ENCODE data around the gene ACAA1. TPM values are rescaled to one million over a fixed set of nuclear protein-coding genes. Genes with fewer than 3 reads are reported as not detected.

Gene ACAA1
- total and polyA plus RNA-seq, 2 of the 4 experiments (the other 2 are of a cell fraction): 30.8 to 62.4 TPM

- DNase-seq (no peak), ATAC-seq (ENCODE audit: low read depth) (no peak)
- no peak overlapping the region for H2AK9ac ChIP-seq (replicated peaks; ENCODE audit: low read depth, low read length, poor library complexity)
- CTCF ChIA-PET: no interaction called here
- H3K79me1 ChIP-seq (ENCODE audit: low read depth in 1 of 2, low read length in 2 of 2): peaks cover 27 to 54% of the 10 kb centered on the region in 2 experiments
- 95% methylated on average over 4 of the region's 13 CpGs; no CpG with 5 or more reads in 1 of the 2 experiments for WGBS, 2 experiments (ENCODE audit: extremely low coverage in 2 of 2, insufficient read length in 1 of 2)
- dilution Hi-C loops (cut with HindIII; ENCODE audit: low sequenced_read_pairs, unreplicated experiment): no loop called here
- H3K9me3 ChIP-seq (ENCODE audit: control insufficient read depth, insufficient read depth, low read length): no peaks in the 10 kb centered on the region
- H3K14ac ChIP-seq (replicated peaks; ENCODE audit: low read depth, low read length): no peak overlapping the region
- no peak overlapping the region for H3K56ac ChIP-seq (ENCODE audit: extremely low read depth, insufficient read depth, low read length)
- peaks cover 19% of the 10 kb centered on the region for H3K36me3 ChIP-seq (ENCODE audit: control insufficient read depth, insufficient read depth, low read length)
- intact Hi-C loops (cut with micrococcal nuclease): no loop called here
- H2AFZ ChIP-seq (replicated peaks; ENCODE audit: low read length, poor library complexity): no peak overlapping the region
- no peak overlapping the region for H4K91ac ChIP-seq (ENCODE audit: insufficient read depth, low read depth, low read length)
- H2BK20ac ChIP-seq (ENCODE audit: low read depth, low read length): no peak overlapping the region
- no peak overlapping the region for H3K18ac ChIP-seq (ENCODE audit: low read depth, low read length)
- H3K9me1 ChIP-seq (ENCODE audit: insufficient read depth, low read length): peaks cover 24% of the 10 kb centered on the region
- no peak overlapping the region for H3K4me3 ChIP-seq (ENCODE audit: insufficient read depth, low read depth, low read length)
- H3K9ac ChIP-seq (ENCODE audit: low read depth, low read length): no peak overlapping the region
- no peak overlapping the region; the same call in 1 of the 2 replicates for H2AK5ac ChIP-seq (ENCODE audit: low read depth, low read length)
- H3K4me1 ChIP-seq (ENCODE audit: control insufficient read depth, insufficient read depth, low read length): peaks cover 13% of the 10 kb centered on the region
- POLR2A ChIA-PET (ENCODE audit: unreplicated experiment): interaction anchor here (0.5 kb wide), 1 partner anchor 687 kb away, joined by 5 read pairs; no protein-coding TSS in a partner anchor
- H2BK15ac ChIP-seq (ENCODE audit: low read depth, low read length): no peak overlapping the region
- no peaks in the 10 kb centered on the region for H3K27me3 ChIP-seq (ENCODE audit: control insufficient read depth, insufficient read depth, low read length)
- no peak overlapping the region for H3K27ac ChIP-seq (ENCODE audit: insufficient read depth, low read length)
- H4K5ac ChIP-seq (ENCODE audit: low read depth, low read length): no peak overlapping the region
- H2BK120ac ChIP-seq (ENCODE audit: low read depth, low read length): no peak overlapping the region
- in situ Hi-C loops (cut with MboI; ENCODE audit: low sequenced_read_pairs): no loop called here
- H3K4ac ChIP-seq (ENCODE audit: low read depth, low read length): no peak overlapping the region
- H3K23ac ChIP-seq (ENCODE audit: low read depth, low read length): no peak overlapping the region; the same call in 1 of the 2 replicates
- no peak overlapping the region for H4K8ac ChIP-seq (ENCODE audit: low read depth in 2 of 2, low read length in 2 of 2)
- no TSS peak for BruUV-seq (replicated peaks)
- H4K20me1 ChIP-seq (ENCODE audit: insufficient read depth, low read length): no peaks in the 10 kb centered on the region
- no peak overlapping the region for H3K4me2 ChIP-seq (ENCODE audit: low read depth, low read length)
- H2BK5ac ChIP-seq (ENCODE audit: low read depth, low read length, poor library complexity, severe bottlenecking): no peak overlapping the region
- no peak for TF ChIP-seq MXI1 (IDR thresholded peaks at IDR 0.05; ENCODE audit: borderline replicate concordance, low read depth, low read length)
- no peak for TF ChIP-seq USF2 (IDR thresholded peaks at IDR 0.05; ENCODE audit: low read depth, low read length)
- TF ChIP-seq CHD1 (IDR thresholded peaks at IDR 0.05; ENCODE audit: low read depth, low read length): no peak
- no peak for TF ChIP-seq POLR2A (IDR thresholded peaks at IDR 0.05; ENCODE audit: low read depth, low read length)
- no peak for TF ChIP-seq FOS (IDR thresholded peaks at IDR 0.05; ENCODE audit: low read depth, low read length)
- no peak for TF ChIP-seq MAFK (IDR thresholded peaks at IDR 0.05; ENCODE audit: low read depth, low read length)
- TF ChIP-seq BHLHE40 (IDR thresholded peaks at IDR 0.05; ENCODE audit: low read depth, low read length): no peak
- TF ChIP-seq RFX5 (IDR thresholded peaks at IDR 0.05; ENCODE audit: low read depth, low read length): no peak
- no peak for TF ChIP-seq RCOR1 (IDR thresholded peaks at IDR 0.05; ENCODE audit: insufficient replicate concordance, low read length)
- TF ChIP-seq RAD21 (IDR thresholded peaks at IDR 0.05; ENCODE audit: low read length): no peak
- TF ChIP-seq, protein P1, sequence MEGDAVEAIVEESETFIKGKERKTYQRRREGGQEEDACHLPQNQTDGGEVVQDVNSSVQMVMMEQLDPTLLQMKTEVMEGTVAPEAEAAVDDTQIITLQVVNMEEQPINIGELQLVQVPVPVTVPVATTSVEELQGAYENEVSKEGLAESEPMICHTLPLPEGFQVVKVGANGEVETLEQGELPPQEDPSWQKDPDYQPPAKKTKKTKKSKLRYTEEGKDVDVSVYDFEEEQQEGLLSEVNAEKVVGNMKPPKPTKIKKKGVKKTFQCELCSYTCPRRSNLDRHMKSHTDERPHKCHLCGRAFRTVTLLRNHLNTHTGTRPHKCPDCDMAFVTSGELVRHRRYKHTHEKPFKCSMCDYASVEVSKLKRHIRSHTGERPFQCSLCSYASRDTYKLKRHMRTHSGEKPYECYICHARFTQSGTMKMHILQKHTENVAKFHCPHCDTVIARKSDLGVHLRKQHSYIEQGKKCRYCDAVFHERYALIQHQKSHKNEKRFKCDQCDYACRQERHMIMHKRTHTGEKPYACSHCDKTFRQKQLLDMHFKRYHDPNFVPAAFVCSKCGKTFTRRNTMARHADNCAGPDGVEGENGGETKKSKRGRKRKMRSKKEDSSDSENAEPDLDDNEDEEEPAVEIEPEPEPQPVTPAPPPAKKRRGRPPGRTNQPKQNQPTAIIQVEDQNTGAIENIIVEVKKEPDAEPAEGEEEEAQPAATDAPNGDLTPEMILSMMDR (conservative IDR thresholded peaks at IDR 0.05; ENCODE audit: low read depth, low read length): no peak
- TF ChIP-seq SMC3 (IDR thresholded peaks at IDR 0.05; ENCODE audit: low read depth, low read length): no peak
- TF ChIP-seq ELK1 (IDR thresholded peaks at IDR 0.05; ENCODE audit: borderline replicate concordance, low read depth, low read length): no peak
- TF ChIP-seq CEBPB (IDR thresholded peaks at IDR 0.05; ENCODE audit: low read depth, low read length): no peak
- TF ChIP-seq MAZ (IDR thresholded peaks at IDR 0.05; ENCODE audit: borderline replicate concordance, low read depth, low read length): no peak
Observed at GRCh38 chr3:38140326-38141172, 3.6 kb upstream of the ACAA1 start.
